ENCODE results near the gene IL1B. TPM values are rescaled to one million over a fixed set of nuclear protein-coding genes. Genes with fewer than 3 reads are reported as not detected.

Gene IL1B
- total and polyA plus RNA-seq, 2 of the 8 experiments (the other 6 are each of a cell fraction or from before 2014, with no cell fraction given): not detected

- ChIA-PET CTCF (ENCODE audit: partially characterized antibody) (interaction anchor here (0.8 to 1.6 kb wide), 4 partner anchors 12 to 53 kb away, joined by 3 read pairs; no protein-coding TSS in a partner anchor), POLR2A (ENCODE audit: partially characterized antibody) (no interaction called here)
- Histone ChIP-seq H3K4me2 (ENCODE audit: insufficient read depth in 1 of 2, low read depth in 2 of 2, low read length in 2 of 2) (no peak overlapping the region), H2AFZ (ENCODE audit: low read length) (no peak overlapping the region), H3K36me3 (ENCODE audit: control insufficient read depth in 2 of 4, insufficient read depth in 4 of 4, low read length in 3 of 4) (no peaks in the 10 kb centered on the region), H4K20me1 (replicated peaks in 1 of 2; ENCODE audit: control insufficient read depth in 1 of 2, insufficient read depth in 2 of 2, low read length in 2 of 2) (no peaks in the 10 kb centered on the region), H2BK5ac (ENCODE audit: low read depth, low read length) (no peak overlapping the region), H3K9me3 (ENCODE audit: insufficient read depth in 2 of 2, low read depth in 1 of 2, low read length in 1 of 2) (no peaks in the 10 kb centered on the region), H3K23me2 (ENCODE audit: low read depth, low read length) (no peaks in the 10 kb centered on the region), H3K27me3 (replicated peaks in 1 of 4; ENCODE audit: control insufficient read depth in 3 of 4, extremely low read depth in 1 of 4, insufficient read depth in 3 of 4, low read length in 3 of 4) (no peaks in the 10 kb centered on the region), H3K4ac (replicated peaks; ENCODE audit: insufficient read length, low read depth, low read length) (no peak overlapping the region), H3K23ac (ENCODE audit: insufficient read length) (no peak overlapping the region), H3K56ac (replicated peaks; ENCODE audit: insufficient read length, low read depth, low read length) (no peak overlapping the region), H3K79me2 (ENCODE audit: control insufficient read depth in 1 of 2, insufficient read depth in 2 of 2, low read length in 2 of 2) (no peaks in the 10 kb centered on the region), H3K4me3 (ENCODE audit: extremely low read depth in 1 of 4, insufficient read depth in 2 of 4, low read depth in 3 of 4, low read length in 4 of 4) (no peak overlapping the region), H2BK15ac (ENCODE audit: low read length) (no peak overlapping the region), H4K91ac (replicated peaks; ENCODE audit: insufficient read length, low read length) (no peak overlapping the region), H3K79me1 (ENCODE audit: low read depth, low read length) (no peaks in the 10 kb centered on the region), H3K9ac (replicated peaks in 1 of 4; ENCODE audit: extremely low read depth in 1 of 4, low read depth in 3 of 4, low read length in 3 of 4) (no peak overlapping the region; a peak in 1 of 7 replicates), H2BK20ac (ENCODE audit: low read length) (no peak overlapping the region), H2AK5ac (ENCODE audit: low read depth, low read length) (no peak overlapping the region), H3K14ac (ENCODE audit: insufficient read length) (no peak overlapping the region), H3K27ac (ENCODE audit: low read depth, low read length) (no peak overlapping the region), H2BK120ac (replicated peaks; ENCODE audit: low read depth, low read length) (no peak overlapping the region), H2BK12ac (ENCODE audit: low read depth, low read length) (no peak overlapping the region), H4K8ac (ENCODE audit: extremely low read depth, insufficient read depth, low read length) (no peak overlapping the region), H4K5ac (ENCODE audit: insufficient read length, low read depth, low read length) (no peak overlapping the region), H3K4me1 (replicated peaks in 1 of 4; ENCODE audit: control insufficient read depth in 3 of 4, insufficient read depth in 4 of 4, low read length in 3 of 4) (peaks cover 0 to 4% (median 3%) of the 10 kb centered on the region in 4 experiments; a peak in 2 of 7 replicates), H3K18ac (ENCODE audit: extremely low read depth, low read length) (no peak overlapping the region)
- no peak for FAIRE-seq
- DNase-seq (ENCODE audit: low read depth in 1 of 2, low spot score in 2 of 2): no peak
- WGBS, 2 experiments (ENCODE audit: extremely low coverage in 1 of 2, insufficient coverage in 1 of 2, insufficient read length in 1 of 2, insufficient replicate concordance in 2 of 2, low coverage in 1 of 2, low lambda C conversion rate in 2 of 2, missing lambda C conversion rate in 1 of 2): 86% methylated on average over 14 of the region's 15 CpGs; no CpG with 5 or more reads in 1 of the 2 experiments
- TF ChIP-seq POLR2AphosphoS5 (IDR thresholded peaks at IDR 0.05; ENCODE audit: low read depth, low read length) (no peak), ATF2 (IDR thresholded peaks at IDR 0.05; ENCODE audit: low read length) (no peak)
Observed at GRCh38 chr2:112831946-112832840, 4.4 kb downstream of the IL1B start.

Measured in H1 (cell line).